Endodermal cell (in vitro differentiated cells): Measurements from ENCODE around the gene SULT6B1. TPM values are rescaled to one million over a fixed set of nuclear protein-coding genes. Genes with fewer than 3 reads are reported as not detected.

Experiments used
- DNase-seq: peaks from one replicate; pipeline ENCODE4 v3.0.0-alpha.2; 2017
- H3K27ac ChIP-seq: 2 replicates; pipeline ENCODE4 v1.5.1; 2013; ENCODE audit warnings: mild to moderate bottlenecking, low read depth, low read length, moderate library complexity
- H3K27me3 ChIP-seq: 2 replicates; pipeline ENCODE4 v1.6.1; 2013; ENCODE audit warnings: mild to moderate bottlenecking, low read length, moderate library complexity; ENCODE audit not compliant: insufficient read depth, control insufficient read depth, poor library complexity, severe bottlenecking
- H3K36me3 ChIP-seq: 2 replicates; pipeline ENCODE4 v1.7.0; 2013; ENCODE audit warnings: mild to moderate bottlenecking, low read length, moderate library complexity; ENCODE audit not compliant: control insufficient read depth, insufficient read depth
- H3K4me1 ChIP-seq: one replicate; pipeline ENCODE4 v1.7.0; 2013; ENCODE audit warnings: low read length; ENCODE audit not compliant: control insufficient read depth, insufficient read depth
- H3K4me3 ChIP-seq: 2 replicates; pipeline ENCODE4 v1.5.1; 2013; ENCODE audit warnings: mild to moderate bottlenecking, low read length, moderate library complexity
- H3K9ac ChIP-seq: 2 replicates; pipeline ENCODE4 v1.6.1; 2013; ENCODE audit warnings: mild to moderate bottlenecking, low read length, moderate library complexity; ENCODE audit not compliant: poor library complexity, severe bottlenecking; ENCODE audit errors: extremely low read depth
- H3K9me3 ChIP-seq: 2 replicates; pipeline ENCODE4 v1.6.1; 2013; ENCODE audit warnings: mild to moderate bottlenecking, low read length, moderate library complexity; ENCODE audit not compliant: control insufficient read depth
- H3K27ac Mint-ChIP-seq: 2 replicates; pipeline ENCODE4 v1.8.0; 2020; ENCODE audit warnings: mixed read lengths
- H3K27me3 Mint-ChIP-seq: 2 replicates; pipeline ENCODE4 v1.8.0; 2021; ENCODE audit warnings: mild to moderate bottlenecking, mixed read lengths; ENCODE audit not compliant: insufficient read depth
- H3K36me3 Mint-ChIP-seq: 2 replicates; pipeline ENCODE4 v1.8.0; 2020; ENCODE audit warnings: low read depth, mixed read lengths
- H3K4me1 Mint-ChIP-seq: 2 replicates; pipeline ENCODE4 v1.8.0; 2020; ENCODE audit warnings: mixed read lengths
- H3K4me3 Mint-ChIP-seq: 2 replicates; pipeline ENCODE4 v1.8.0; 2020; ENCODE audit warnings: mild to moderate bottlenecking, moderate library complexity, mixed read lengths
- H3K9me3 Mint-ChIP-seq: 2 replicates; pipeline ENCODE4 v1.8.0; 2020; ENCODE audit warnings: mild to moderate bottlenecking, mixed read lengths
- WGBS, 2 experiments: methylation state at CpG; one replicate each; pipeline versions ENCODE4 v1.1.5 to v1.1.7; 2013; ENCODE audit warnings: missing lambda C conversion rate in 2 of 2, mixed read lengths in 1 of 2; ENCODE audit not compliant: insufficient coverage in 1 of 2, insufficient read length in 1 of 2; 5-methylcytosine and 5-hydroxymethylcytosine counted together
- total RNA-seq, 2 donors: library from RNA; stranded (reverse); fragmentation: NEBNext Ultra II Directional in 1 of 2; extraction: Animal tissue kit (Norgen Biotek cat#: 25700) in 1 of 2; gene quantifications; 2 replicates in 1 of 2; 3 replicates in 1 of 2; pipeline ENCODE4 v1.2.1, GENCODE V29; 2021
- TF ChIP-seq, protein P1 (sequence below): fragments of 200-600 bp; sonication (generic); conservative IDR thresholded peaks from 2 replicates; pipeline ENCODE4 v1.5.0; 2021; ENCODE audit warnings: antibody characterized with exemption, mild to moderate bottlenecking

SULT6B1 gene
- total RNA-seq, 2 donors from 2014 or later, result not detected

DNA sequence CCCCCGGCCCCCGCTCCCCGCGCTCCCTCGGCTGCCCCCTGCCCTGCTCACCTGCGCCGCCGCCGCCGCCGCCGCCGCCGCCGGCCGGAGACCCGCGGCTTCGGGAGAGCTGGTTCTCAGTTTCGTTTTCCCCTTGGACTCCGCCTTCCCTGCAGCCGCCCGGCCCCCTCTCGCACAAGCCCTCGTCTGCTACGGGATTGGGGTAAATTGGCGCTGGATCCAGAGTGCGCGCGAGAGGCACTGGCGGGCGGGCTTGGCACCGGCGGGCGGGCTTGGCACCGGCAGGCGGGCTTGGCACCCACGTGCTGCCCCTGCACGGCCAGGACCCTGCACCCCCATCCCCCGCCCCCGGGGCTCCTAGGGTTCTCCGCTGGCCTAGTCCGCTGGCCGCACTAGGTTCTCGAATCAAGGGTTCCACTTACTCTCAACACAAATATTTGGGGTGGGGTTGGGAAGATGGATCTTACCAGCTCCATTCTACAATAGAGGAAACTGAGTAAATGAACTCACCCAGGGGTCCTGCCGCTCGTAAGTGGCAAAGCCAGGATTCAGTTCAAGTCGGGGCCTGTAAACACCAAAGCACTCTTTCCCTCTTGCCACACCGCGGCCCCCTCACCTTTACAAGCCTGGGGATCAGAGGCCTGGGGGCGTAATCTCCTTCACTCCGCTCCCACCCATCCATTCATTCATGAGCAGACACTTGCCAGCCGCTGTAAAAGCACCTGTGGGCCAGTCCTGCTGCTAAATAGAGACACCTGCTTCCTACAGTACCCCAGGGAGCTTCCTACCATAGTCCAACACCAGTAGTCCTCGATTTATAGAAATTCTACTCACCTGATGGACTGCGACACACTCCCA, 31.4 kb downstream of the SULT6B1 start, which contains the start of gene EIF2AK2:
TSS of gene EIF2AK2 (minus strand) at position 124 of the 858 bp plus-strand sequence. CDS start 9,174 bp downstream, outside the sequence.
- DNase-seq, result peak; percentile 95
- peaks cover 23% of the 10 kb centered on the region for H3K36me3 Mint-ChIP-seq
- Histone ChIP-seq H3K36me3 (peaks cover 12% of the 10 kb centered on the region), H3K27me3 (no peaks in the 10 kb centered on the region), H3K4me3 (peak within 1 kb of the TSS; percentile 88), H3K27ac (peak within 1 kb of the TSS; percentile 24), H3K9ac (peak within 1 kb of the TSS; percentile 79), H3K4me1 (no peaks in the 10 kb centered on the region), H3K9me3 (peaks cover 4% of the 10 kb centered on the region)
- H3K9me3 Mint-ChIP-seq, result no peaks in the 10 kb centered on the region
- peaks cover 13% of the 10 kb centered on the region for H3K4me1 Mint-ChIP-seq
- TF ChIP-seq, protein P1, sequence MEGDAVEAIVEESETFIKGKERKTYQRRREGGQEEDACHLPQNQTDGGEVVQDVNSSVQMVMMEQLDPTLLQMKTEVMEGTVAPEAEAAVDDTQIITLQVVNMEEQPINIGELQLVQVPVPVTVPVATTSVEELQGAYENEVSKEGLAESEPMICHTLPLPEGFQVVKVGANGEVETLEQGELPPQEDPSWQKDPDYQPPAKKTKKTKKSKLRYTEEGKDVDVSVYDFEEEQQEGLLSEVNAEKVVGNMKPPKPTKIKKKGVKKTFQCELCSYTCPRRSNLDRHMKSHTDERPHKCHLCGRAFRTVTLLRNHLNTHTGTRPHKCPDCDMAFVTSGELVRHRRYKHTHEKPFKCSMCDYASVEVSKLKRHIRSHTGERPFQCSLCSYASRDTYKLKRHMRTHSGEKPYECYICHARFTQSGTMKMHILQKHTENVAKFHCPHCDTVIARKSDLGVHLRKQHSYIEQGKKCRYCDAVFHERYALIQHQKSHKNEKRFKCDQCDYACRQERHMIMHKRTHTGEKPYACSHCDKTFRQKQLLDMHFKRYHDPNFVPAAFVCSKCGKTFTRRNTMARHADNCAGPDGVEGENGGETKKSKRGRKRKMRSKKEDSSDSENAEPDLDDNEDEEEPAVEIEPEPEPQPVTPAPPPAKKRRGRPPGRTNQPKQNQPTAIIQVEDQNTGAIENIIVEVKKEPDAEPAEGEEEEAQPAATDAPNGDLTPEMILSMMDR, result no peak
- peak within 1 kb of the TSS; percentile 84 for H3K27ac Mint-ChIP-seq
- peak within 1 kb of the TSS; percentile 73 for H3K4me3 Mint-ChIP-seq
- 19 to 94% methylated on average over 8 to 55 of the region's 55 CpGs for WGBS, 2 experiments
- peaks cover 4% of the 10 kb centered on the region for H3K27me3 Mint-ChIP-seq

DNA sequence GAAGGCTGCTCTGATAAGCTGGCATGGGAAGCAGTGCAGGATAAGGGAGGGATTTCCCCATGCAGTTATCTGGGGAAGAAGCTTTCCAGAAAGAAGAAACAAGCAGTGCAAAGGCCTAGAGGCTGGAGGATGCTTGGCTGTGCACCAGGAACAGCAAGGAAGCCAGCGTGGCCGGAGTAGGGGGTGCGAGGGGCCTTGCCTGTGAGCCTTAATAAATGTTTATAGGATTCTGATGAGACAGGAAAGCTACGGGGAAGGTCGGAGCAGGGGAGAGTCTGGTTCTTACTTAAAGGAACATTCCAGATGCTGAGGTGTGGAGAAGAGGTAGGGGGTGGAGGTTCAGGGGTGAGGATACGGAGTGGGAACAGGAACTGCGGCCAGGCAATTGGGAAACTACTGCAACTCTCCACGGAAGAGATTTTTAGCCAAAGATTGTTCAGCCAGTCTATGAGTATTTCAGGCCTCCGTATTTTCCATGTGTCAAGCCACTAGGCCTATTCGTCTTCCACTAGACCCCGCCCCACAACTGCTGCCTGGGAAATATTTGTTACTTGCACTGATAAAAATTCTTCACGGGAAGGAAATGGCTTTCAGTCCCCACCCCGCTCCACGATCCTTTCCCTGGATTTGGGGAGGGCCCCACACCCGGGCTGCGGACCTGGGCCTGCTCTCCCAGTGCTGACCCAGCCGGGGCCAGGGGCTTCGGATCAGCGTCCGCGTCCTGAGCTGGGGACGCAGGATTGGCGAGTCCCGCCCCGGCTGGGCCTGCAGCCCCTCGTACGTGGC, 32.2 kb downstream of the SULT6B1 start:
- peak; percentile 69 for DNase-seq
- H3K9me3 ChIP-seq, result peaks cover 4% of the 10 kb centered on the region
- H3K27ac ChIP-seq, result peak overlapping the region; percentile 24
- peak overlapping the region; percentile 84 for H3K27ac Mint-ChIP-seq
- H3K27me3 ChIP-seq, result no peaks in the 10 kb centered on the region
- no peaks in the 10 kb centered on the region for H3K9me3 Mint-ChIP-seq
- TF ChIP-seq, protein P1, result no peak
- peaks cover 12% of the 10 kb centered on the region for H3K36me3 ChIP-seq
- H3K9ac ChIP-seq, result peak overlapping the region; percentile 79
- H3K4me3 ChIP-seq, result peak overlapping the region; percentile 88
- WGBS, 2 experiments, result 11 to 31% methylated on average over 14 to 27 of the region's 27 CpGs
- peaks cover 4% of the 10 kb centered on the region for H3K27me3 Mint-ChIP-seq
- H3K4me1 ChIP-seq, result no peaks in the 10 kb centered on the region
- peak overlapping the region; percentile 73 for H3K4me3 Mint-ChIP-seq
- peaks cover 28% of the 10 kb centered on the region for H3K36me3 Mint-ChIP-seq
- H3K4me1 Mint-ChIP-seq, result peaks cover 13% of the 10 kb centered on the region

DNA sequence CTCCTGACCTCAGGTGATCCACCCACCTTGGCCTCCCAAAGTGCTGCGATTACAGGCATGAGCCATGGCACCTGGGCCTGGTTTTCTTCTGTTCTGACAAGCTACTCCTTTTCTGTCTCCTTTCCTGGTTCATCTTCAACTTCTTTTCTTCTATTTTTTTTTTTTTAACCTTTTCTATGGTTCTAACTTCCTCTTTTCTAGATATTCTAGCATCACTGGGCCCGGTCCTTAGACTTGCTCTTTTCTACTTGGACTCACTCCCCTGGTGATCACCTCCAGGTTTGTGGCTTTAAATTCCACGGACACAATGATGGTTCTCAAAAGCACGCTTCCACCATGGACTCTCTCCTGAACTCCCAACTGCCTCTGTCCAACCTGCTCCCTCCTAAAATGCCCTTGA, 33.7 kb downstream of the SULT6B1 start:
- Mint-ChIP-seq H3K4me1 (peaks cover 15% of the 10 kb centered on the region), H3K9me3 (no peaks in the 10 kb centered on the region), H3K4me3 (no peak overlapping the region), H3K27ac (no peak overlapping the region), H3K27me3 (peaks cover 4% of the 10 kb centered on the region), H3K36me3 (peaks cover 28% of the 10 kb centered on the region)
- Histone ChIP-seq H3K27ac (no peak overlapping the region), H3K4me1 (no peaks in the 10 kb centered on the region), H3K27me3 (no peaks in the 10 kb centered on the region), H3K36me3 (peaks cover 12% of the 10 kb centered on the region), H3K9ac (no peak overlapping the region), H3K9me3 (peaks cover 4% of the 10 kb centered on the region), H3K4me3 (no peak overlapping the region)
- 92 to 100% methylated on average over 4 of the region's 4 CpGs for WGBS, 2 experiments
- DNase-seq, result no peak
- TF ChIP-seq, protein P1, result no peak
